GM12878 (cell line): ENCODE results near the gene ADRA2C. TPM values are rescaled to one million over a fixed set of nuclear protein-coding genes. Genes with fewer than 3 reads are reported as not detected.

Experiments used
- ATF3 ChIP-seq: IDR thresholded peaks from 2 replicates; pipeline ENCODE4 v1.6.1; 2011; ENCODE audit warnings: low read depth, mild to moderate bottlenecking, low read length, moderate library complexity, borderline replicate concordance; ENCODE audit errors: extremely low read depth
- BCLAF1 ChIP-seq: fragments of 450-650 bp; IDR thresholded peaks from 2 replicates; pipeline ENCODE4 v1.6.1; 2017; ENCODE audit warnings: antibody characterized with exemption, mild to moderate bottlenecking, moderate library complexity
- E4F1 ChIP-seq: fragments of 450-650 bp; IDR thresholded peaks from 2 replicates; pipeline ENCODE4 v1.6.1; 2018; ENCODE audit warnings: borderline replicate concordance, mild to moderate bottlenecking; ENCODE audit not compliant: partially characterized antibody
- EGR1 ChIP-seq, 2 experiments: IDR thresholded peaks; 1 replicate in 1 of 2; 2 replicates in 1 of 2; pipeline ENCODE4 v1.6.1; 2011 to 2012; ENCODE audit warnings: low read depth in 2 of 2, low read length in 2 of 2, borderline replicate concordance in 1 of 2, mild to moderate bottlenecking in 1 of 2, moderate library complexity in 1 of 2
- HSF1 ChIP-seq: fragments of 150-350 bp; IDR thresholded peaks from 2 replicates; pipeline ENCODE4 v1.6.1; 2014; ENCODE audit warnings: mild to moderate bottlenecking, low read depth, low read length
- IKZF1 ChIP-seq: fragments of 450-650 bp; conservative IDR thresholded peaks from 2 replicates; pipeline ENCODE4 v1.6.1; 2017; ENCODE audit warnings: antibody characterized with exemption, mild to moderate bottlenecking
- IRF3 ChIP-seq: fragments of 450-650 bp; IDR thresholded peaks from 2 replicates; pipeline ENCODE4 v1.6.1; 2014; ENCODE audit warnings: mild to moderate bottlenecking
- JUNB ChIP-seq: IDR thresholded peaks from 2 replicates; pipeline ENCODE4 v1.6.1; 2016; ENCODE audit warnings: antibody characterized with exemption, mild to moderate bottlenecking
- MXI1 ChIP-seq: fragments of 150-350 bp; IDR thresholded peaks from 2 replicates; pipeline ENCODE4 v1.6.1; 2011; ENCODE audit warnings: low read depth, mild to moderate bottlenecking, inconsistent platforms, low read length, improper control_type of control experiment
- NFYA ChIP-seq: IDR thresholded peaks from 2 replicates; pipeline ENCODE4 v1.6.1; 2011; ENCODE audit warnings: low read depth, mild to moderate bottlenecking, low read length, improper control_type of control experiment, borderline replicate concordance
- NR2F1 ChIP-seq: fragments of 450-650 bp; conservative IDR thresholded peaks from 2 replicates; pipeline ENCODE4 v1.6.1; 2017; ENCODE audit warnings: mild to moderate bottlenecking
- PBX3 ChIP-seq: IDR thresholded peaks from 2 replicates; pipeline ENCODE4 v1.6.1; 2011; ENCODE audit warnings: mild to moderate bottlenecking, low read depth, low read length, moderate library complexity; ENCODE audit not compliant: insufficient replicate concordance
- RAD21 ChIP-seq: IDR thresholded peaks from 2 replicates; pipeline ENCODE4 v1.6.1; 2011; ENCODE audit warnings: mild to moderate bottlenecking, low read depth, low read length, moderate library complexity; ENCODE audit not compliant: insufficient read depth
- TBL1XR1 ChIP-seq: IDR thresholded peaks from 2 replicates; pipeline ENCODE4 v1.6.1; 2012; ENCODE audit warnings: low read depth, low read length, improper control_type of control experiment
- TCF3 ChIP-seq: IDR thresholded peaks from 2 replicates; pipeline ENCODE4 v1.6.1; 2012; ENCODE audit warnings: low read depth, mild to moderate bottlenecking, low read length, borderline replicate concordance; ENCODE audit not compliant: insufficient read depth
- polyA plus RNA-seq, 11 experiments: library from polyadenylated mRNA; depleted of rRNA in 4 of 11; unstranded in 6 of 11; stranded (reverse) in 5 of 11; fragments of >200 nt; fragmentation: Nextera tagmentation in 4 of 11; fragmentation: Illumina TruSeq in 1 of 11; extraction: Ambion mirVana in 4 of 11; extraction: Trizol in 1 of 11; gene quantifications; 1 replicate in 1 of 11; 2 replicates in 10 of 11; pipeline versions ENCODE4 v1.2.1 to v1.2.3, GENCODE V29; 2011 to 2016; ENCODE audit warnings: inconsistent platforms in 2 of 11, missing spikeins in 2 of 11, low read depth in 1 of 11
- total RNA-seq, 4 experiments: library from RNA; depleted of rRNA in 3 of 4; stranded (reverse); fragments of >200 nt in 3 of 4; fragmentation: Illumina TruSeq in 1 of 4; extraction: Trizol in 1 of 4; gene quantifications; 2 replicates each; pipeline versions ENCODE4 v1.2.1 to v1.2.3, GENCODE V29; 2013 to 2021

ADRA2C gene
- total and polyA plus RNA-seq, 10 of the 15 experiments (the other 5 are each of a cell fraction or from before 2014, with no cell fraction given) = 0.15 TPM; not detected in 9

GRCh38 chr4:3752022-3752421, 14.2 kb upstream of the ADRA2C start (continued):
- TF ChIP-seq EGR1 (IDR thresholded peaks at IDR 0.05; ENCODE audit: borderline replicate concordance in 1 of 2, low read depth in 2 of 2, low read length in 2 of 2) = no peak
- TF ChIP-seq RAD21 = no peak
- no peak for TF ChIP-seq HSF1
- TF ChIP-seq NFYA = no peak
- TF ChIP-seq ATF3 = no peak
- no peak for TF ChIP-seq MXI1
- no peak for TF ChIP-seq IKZF1
- TF ChIP-seq NR2F1 = no peak
- TF ChIP-seq PBX3 = no peak
- no peak for TF ChIP-seq E4F1
- no peak for TF ChIP-seq TCF3
- TF ChIP-seq TBL1XR1 = no peak
- TF ChIP-seq JUNB = no peak
- TF ChIP-seq BCLAF1 = no peak
- no peak for TF ChIP-seq IRF3
